ENCODE data around the gene YWHAE.

The YWHAE gene

GRCh38 chr17:1440921-1441320 is 40.9 kb upstream of the YWHAE start:
- no peak overlapping the region for H3K4me3 ChIP-seq (ENCODE audit: control insufficient read depth, low read depth, low read length)
- no peak for TF ChIP-seq CTCF (IDR thresholded peaks at IDR 0.05; ENCODE audit: control insufficient read depth, insufficient read depth, low read depth, low read length, missing control alignments)
- DNase-seq (ENCODE audit: low read depth), result no peak

GRCh38 chr17:1438593-1439083 is 38.6 kb upstream of the YWHAE start:
- no peak for DNase-seq (ENCODE audit: low read depth)
- no peak for TF ChIP-seq CTCF (IDR thresholded peaks at IDR 0.05; ENCODE audit: control insufficient read depth, insufficient read depth, low read depth, low read length, missing control alignments)
- H3K4me3 ChIP-seq (ENCODE audit: control insufficient read depth, low read depth, low read length), result no peak overlapping the region

GRCh38 chr17:1435326-1435725 is 35.3 kb upstream of the YWHAE start:
- no peak for DNase-seq (ENCODE audit: low read depth)
- no peak overlapping the region for H3K4me3 ChIP-seq (ENCODE audit: control insufficient read depth, low read depth, low read length)
- no peak for TF ChIP-seq CTCF (IDR thresholded peaks at IDR 0.05; ENCODE audit: control insufficient read depth, insufficient read depth, low read depth, low read length, missing control alignments)

GRCh38 chr17:1434150-1434549 is 34.1 kb upstream of the YWHAE start:
- no peak overlapping the region for H3K4me3 ChIP-seq (ENCODE audit: control insufficient read depth, low read depth, low read length)
- no peak for DNase-seq (ENCODE audit: low read depth)
- TF ChIP-seq CTCF (IDR thresholded peaks at IDR 0.05; ENCODE audit: control insufficient read depth, insufficient read depth, low read depth, low read length, missing control alignments), result no peak

- H3K4me3 ChIP-seq (ENCODE audit: control insufficient read depth, low read depth, low read length), result no peak overlapping the region
Measured at GRCh38 chr17:1431631-1432104, 31.6 kb upstream of the YWHAE start.

GRCh38 chr17:1423456-1424135 is 23.6 kb upstream of the YWHAE start:
- no peak for DNase-seq (ENCODE audit: low read depth)
- no peak for TF ChIP-seq CTCF (IDR thresholded peaks at IDR 0.05; ENCODE audit: control insufficient read depth, insufficient read depth, low read depth, low read length, missing control alignments)
- H3K4me3 ChIP-seq (ENCODE audit: control insufficient read depth, low read depth, low read length), result no peak overlapping the region

More at GRCh38 chr17:1431631-1432104, 31.6 kb upstream of the YWHAE start:
- DNase-seq (ENCODE audit: low read depth), result no peak
- no peak for TF ChIP-seq CTCF (IDR thresholded peaks at IDR 0.05; ENCODE audit: control insufficient read depth, insufficient read depth, low read depth, low read length, missing control alignments)

Measured in AG09309 (cell line).